ENCODE data around the gene ATP6V0C. TPM values are rescaled to one million over a fixed set of nuclear protein-coding genes. Genes with fewer than 3 reads are reported as not detected.

ATP6V0C gene
- total and polyA plus RNA-seq, 2 of the 13 experiments (the other 11 are each of a cell fraction or from before 2014, with no cell fraction given) = 10.4 to 20.1 TPM

- TF ChIP-seq ZNF280B (CRISPR knock-in tag; IDR thresholded peaks at IDR 0.05; ENCODE audit: borderline replicate concordance) (no peak), NR2F6 (IDR thresholded peaks at IDR 0.05) (peak; percentile 98), NR2F6 (CRISPR knock-in tag; IDR thresholded peaks at IDR 0.05) (peak; percentile 99), MAF1 (CRISPR knock-in tag; IDR thresholded peaks at IDR 0.05; ENCODE audit: borderline replicate concordance) (no peak), DBP (CRISPR knock-in tag; IDR thresholded peaks at IDR 0.05; ENCODE audit: not compliant biosample characterization) (no peak), ZNF20 (CRISPR knock-in tag; IDR thresholded peaks at IDR 0.05) (no peak), ZNF451 (CRISPR knock-in tag; IDR thresholded peaks at IDR 0.05) (0 out of 2 replicates have a peak, but pooled peaks have one; percentile 4), LRRFIP1 (CRISPR knock-in tag; conservative IDR thresholded peaks at IDR 0.05) (no peak), FOSL2 (CRISPR knock-in tag; IDR thresholded peaks at IDR 0.05) (peak; percentile 44; the same call in 1 of the 2 replicates), BRCA1 (CRISPR knock-in tag; IDR thresholded peaks at IDR 0.05) (no peak), DR1 (CRISPR knock-in tag; IDR thresholded peaks at IDR 0.05) (peak; percentile 55; the same call in 1 of the 2 replicates), ZBTB40 (IDR thresholded peaks at IDR 0.05) (no peak), ZBTB40 (CRISPR knock-in tag; IDR thresholded peaks at IDR 0.05) (no peak), ZIK1 (CRISPR knock-in tag; IDR thresholded peaks at IDR 0.05; ENCODE audit: borderline replicate concordance, low read depth) (peak; percentile 51; the same call in 1 of the 2 replicates), ZNF546 (CRISPR knock-in tag; conservative IDR thresholded peaks at IDR 0.05) (no peak), NFE2L2 (IDR thresholded peaks at IDR 0.05; ENCODE audit: low read length) (no peak), RAD51 (IDR thresholded peaks at IDR 0.05; ENCODE audit: borderline replicate concordance) (no peak)
Measured at GRCh38 chr16:2484898-2485508, 28.7 kb upstream of the ATP6V0C start (continued).
